Loucy (cell line): ENCODE data around the gene PDS5B.

ENCODE experiments used
- H2AFZ ChIP-seq: fragments of 200-600 bp; sonication (generic); 2 replicates; pipeline ENCODE4 v1.6.0; 2016; ENCODE audit warnings: antibody characterized with exemption, mild to moderate bottlenecking, low read length, moderate library complexity
- H3F3A ChIP-seq: fragments of 200-600 bp; 2 replicates; pipeline ENCODE4 v1.6.0; 2016; ENCODE audit warnings: antibody characterized with exemption, low read depth, mild to moderate bottlenecking
- H3K27me3 ChIP-seq: fragments of 200-600 bp; sonication (generic); 2 replicates; pipeline ENCODE4 v1.6.1; 2014; ENCODE audit warnings: low read length, mild to moderate bottlenecking; ENCODE audit not compliant: insufficient read depth, poor library complexity, severe bottlenecking
- H3K36me3 ChIP-seq: fragments of 200-600 bp; sonication (generic); 2 replicates; pipeline ENCODE4 v1.6.1; 2016; ENCODE audit warnings: low read length; ENCODE audit not compliant: insufficient read depth
- H3K4me1 ChIP-seq: fragments of 200-600 bp; sonication (generic); 2 replicates; pipeline ENCODE4 v1.5.1; 2014; ENCODE audit warnings: low read length, mild to moderate bottlenecking; ENCODE audit not compliant: insufficient read depth, poor library complexity, severe bottlenecking
- H3K4me2 ChIP-seq: fragments of 200-600 bp; sonication (generic); 2 replicates; pipeline ENCODE4 v1.6.0; 2014; ENCODE audit warnings: antibody characterized with exemption, low read length, low read depth, mild to moderate bottlenecking; ENCODE audit not compliant: poor library complexity, severe bottlenecking
- H3K4me3 ChIP-seq: fragments of 200-600 bp; sonication (generic); 2 replicates; pipeline ENCODE4 v1.5.1; 2014; ENCODE audit warnings: low read length, mild to moderate bottlenecking, mixed read lengths; ENCODE audit not compliant: poor library complexity, severe bottlenecking
- H3K79me2 ChIP-seq: fragments of 200-600 bp; sonication (generic); 2 replicates; pipeline ENCODE4 v1.6.1; 2014; ENCODE audit warnings: low read length; ENCODE audit not compliant: insufficient read depth
- H3K9ac ChIP-seq: fragments of 200-600 bp; sonication (generic); 2 replicates; pipeline ENCODE4 v1.6.0; 2014; ENCODE audit warnings: mild to moderate bottlenecking, low read depth, low read length, moderate library complexity; ENCODE audit not compliant: poor library complexity, severe bottlenecking
- H3K9me2 ChIP-seq: fragments of 200-600 bp; sonication (generic); replicated peaks from 2 replicates; pipeline ENCODE4 v1.6.1; 2016; ENCODE audit warnings: low read depth, low read length, mixed read lengths
- H3K9me3 ChIP-seq: fragments of 200-600 bp; sonication (generic); 2 replicates; pipeline ENCODE4 v1.6.1; 2014; ENCODE audit warnings: mild to moderate bottlenecking, antibody characterized with exemption, low read length, low read depth; ENCODE audit not compliant: insufficient read depth
- H4K20me1 ChIP-seq: fragments of 200-600 bp; sonication (generic); 2 replicates; pipeline ENCODE4 v1.6.0; 2014; ENCODE audit warnings: antibody characterized with exemption, low read length, mild to moderate bottlenecking; ENCODE audit not compliant: insufficient read depth, poor library complexity, severe bottlenecking
- EZH2phosphoT487 ChIP-seq: fragments of 200-600 bp; IDR thresholded peaks from 2 replicates; pipeline ENCODE4 v1.6.1; 2018; ENCODE audit warnings: antibody characterized with exemption, mild to moderate bottlenecking, moderate library complexity, borderline replicate concordance
- TF ChIP-seq, protein P1 (sequence below): fragments of 200-600 bp; sonication (generic); conservative IDR thresholded peaks from 2 replicates; pipeline ENCODE4 v1.5.1; 2014; ENCODE audit warnings: mild to moderate bottlenecking, antibody characterized with exemption, low read length

The PDS5B gene

GRCh38 chr13:32548837-32549236 lies 37.4 kb upstream of the PDS5B start:
- no peaks in the 10 kb centered on the region for H3K4me1 ChIP-seq
- H3K9me3 ChIP-seq, result no peaks in the 10 kb centered on the region
- H3K4me2 ChIP-seq, result no peak overlapping the region
- H3K36me3 ChIP-seq, result no peaks in the 10 kb centered on the region
- H4K20me1 ChIP-seq, result no peaks in the 10 kb centered on the region
- no peak overlapping the region for H3K9ac ChIP-seq
- no peak for TF ChIP-seq EZH2phosphoT487
- TF ChIP-seq, protein P1, sequence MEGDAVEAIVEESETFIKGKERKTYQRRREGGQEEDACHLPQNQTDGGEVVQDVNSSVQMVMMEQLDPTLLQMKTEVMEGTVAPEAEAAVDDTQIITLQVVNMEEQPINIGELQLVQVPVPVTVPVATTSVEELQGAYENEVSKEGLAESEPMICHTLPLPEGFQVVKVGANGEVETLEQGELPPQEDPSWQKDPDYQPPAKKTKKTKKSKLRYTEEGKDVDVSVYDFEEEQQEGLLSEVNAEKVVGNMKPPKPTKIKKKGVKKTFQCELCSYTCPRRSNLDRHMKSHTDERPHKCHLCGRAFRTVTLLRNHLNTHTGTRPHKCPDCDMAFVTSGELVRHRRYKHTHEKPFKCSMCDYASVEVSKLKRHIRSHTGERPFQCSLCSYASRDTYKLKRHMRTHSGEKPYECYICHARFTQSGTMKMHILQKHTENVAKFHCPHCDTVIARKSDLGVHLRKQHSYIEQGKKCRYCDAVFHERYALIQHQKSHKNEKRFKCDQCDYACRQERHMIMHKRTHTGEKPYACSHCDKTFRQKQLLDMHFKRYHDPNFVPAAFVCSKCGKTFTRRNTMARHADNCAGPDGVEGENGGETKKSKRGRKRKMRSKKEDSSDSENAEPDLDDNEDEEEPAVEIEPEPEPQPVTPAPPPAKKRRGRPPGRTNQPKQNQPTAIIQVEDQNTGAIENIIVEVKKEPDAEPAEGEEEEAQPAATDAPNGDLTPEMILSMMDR, result no peak
- H3K79me2 ChIP-seq, result no peaks in the 10 kb centered on the region
- no peak overlapping the region for H3K4me3 ChIP-seq
- H3K27me3 ChIP-seq, result no peaks in the 10 kb centered on the region
- no peaks in the 10 kb centered on the region for H3F3A ChIP-seq
- H3K9me2 ChIP-seq, result no peaks in the 10 kb centered on the region
- H2AFZ ChIP-seq, result no peak overlapping the region

DNA sequence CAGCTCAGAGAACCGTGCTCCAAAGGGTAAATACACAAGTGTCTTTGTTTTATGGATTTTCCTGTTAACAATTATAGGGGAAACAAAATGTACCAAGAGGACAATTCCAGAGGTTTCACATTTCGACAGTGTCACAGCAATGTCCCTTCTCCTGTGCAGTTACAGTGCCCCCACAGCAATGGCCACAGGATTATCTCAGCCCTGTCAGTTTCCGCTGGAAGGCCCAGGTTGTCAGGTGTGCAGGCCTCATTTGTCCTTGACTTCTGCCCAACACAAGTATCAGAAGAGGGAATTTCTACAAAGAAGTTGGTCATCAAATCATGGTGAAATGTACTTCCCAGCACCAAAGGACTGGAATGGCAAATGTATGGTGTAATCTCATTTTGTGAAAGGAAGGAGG lies 36.5 kb upstream of the PDS5B start:
- Histone ChIP-seq H3K36me3 (no peaks in the 10 kb centered on the region), H3K4me2 (no peak overlapping the region), H3K9ac (no peak overlapping the region), H3K9me2 (no peaks in the 10 kb centered on the region), H2AFZ (no peak overlapping the region), H4K20me1 (no peaks in the 10 kb centered on the region), H3K4me1 (no peaks in the 10 kb centered on the region), H3K4me3 (no peak overlapping the region), H3K9me3 (no peaks in the 10 kb centered on the region), H3F3A (no peaks in the 10 kb centered on the region), H3K27me3 (no peaks in the 10 kb centered on the region), H3K79me2 (no peaks in the 10 kb centered on the region)
- TF ChIP-seq, protein P1, result no peak
- TF ChIP-seq EZH2phosphoT487, result no peak

DNA sequence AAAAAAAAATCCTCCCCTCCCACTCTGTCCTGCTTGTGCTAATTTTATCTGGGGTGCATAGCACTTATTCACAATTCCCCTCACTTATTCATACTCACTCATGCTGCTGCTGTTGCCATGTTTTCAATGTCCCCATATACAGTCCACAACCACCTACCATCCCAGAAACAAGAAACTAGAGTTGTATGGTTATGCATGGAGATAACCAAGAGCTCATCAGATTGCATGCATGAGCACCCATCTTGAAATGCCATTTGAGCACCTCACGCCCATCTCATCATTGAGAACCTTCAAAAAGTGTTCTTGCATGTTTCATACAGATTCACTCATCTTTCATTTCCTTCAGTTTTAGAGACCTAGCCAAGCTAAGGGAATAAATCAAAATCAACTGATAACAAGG lies 32.5 kb upstream of the PDS5B start:
- H3K4me1 ChIP-seq, result no peaks in the 10 kb centered on the region
- no peaks in the 10 kb centered on the region for H3K79me2 ChIP-seq
- no peak overlapping the region for H3K4me2 ChIP-seq
- H3K36me3 ChIP-seq, result no peaks in the 10 kb centered on the region
- no peak overlapping the region for H2AFZ ChIP-seq
- H3F3A ChIP-seq, result no peaks in the 10 kb centered on the region
- no peaks in the 10 kb centered on the region for H3K9me2 ChIP-seq
- H3K4me3 ChIP-seq, result no peak overlapping the region
- no peak for TF ChIP-seq EZH2phosphoT487
- TF ChIP-seq, protein P1, result no peak
- H3K9ac ChIP-seq, result no peak overlapping the region
- no peaks in the 10 kb centered on the region for H3K27me3 ChIP-seq
- no peaks in the 10 kb centered on the region for H3K9me3 ChIP-seq
- no peaks in the 10 kb centered on the region for H4K20me1 ChIP-seq
